ENCODE results near the gene CEP68.
A peak's percentile ranks its signal among the peaks of the same experiment; 100 is the strongest.

CEP68 gene

DNA sequence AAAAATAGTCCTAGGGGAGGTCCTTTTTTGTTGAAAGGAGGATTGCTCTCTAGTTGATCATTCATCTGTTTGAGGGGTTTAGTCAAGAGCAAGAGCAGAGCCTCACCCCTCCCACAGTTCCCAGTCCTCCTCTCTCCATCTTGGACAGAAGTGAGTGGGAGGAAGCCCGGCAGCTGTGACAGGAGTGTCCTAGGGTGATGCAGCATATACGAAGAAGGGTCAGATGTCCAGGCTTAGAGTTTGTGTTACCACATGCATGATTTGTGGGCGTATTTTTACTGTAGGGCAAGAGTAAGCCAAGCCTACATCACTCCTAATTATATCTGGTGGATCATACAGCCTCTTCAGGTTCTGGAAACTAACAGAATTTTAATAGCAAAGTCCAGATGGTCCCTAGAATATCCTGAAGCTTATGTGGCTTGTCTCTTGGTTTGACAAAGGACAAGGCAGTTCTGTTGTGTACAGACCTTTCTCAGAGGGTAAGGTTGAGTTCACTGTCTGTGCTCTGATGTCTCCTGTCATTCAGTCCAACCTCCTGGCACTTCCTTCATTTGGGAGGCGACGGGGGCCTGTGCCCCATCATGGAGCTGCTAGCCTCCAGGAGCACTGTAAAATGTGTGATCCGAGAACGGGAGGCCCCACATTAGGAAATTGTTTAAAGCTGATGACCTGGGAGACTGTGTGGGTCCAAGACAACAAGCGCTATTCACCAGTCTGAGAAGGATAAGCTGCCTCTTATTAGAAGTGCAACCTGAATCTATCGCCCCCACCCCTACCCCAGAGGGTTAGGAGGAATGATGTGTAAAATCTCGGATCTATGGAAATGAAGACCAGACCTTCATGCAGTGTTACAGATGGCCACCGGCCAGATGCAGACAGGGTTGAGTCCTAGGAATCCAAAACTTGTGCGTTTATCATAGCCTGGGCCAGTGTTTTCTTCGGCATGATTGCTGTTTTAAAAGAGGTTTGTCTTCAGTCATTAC, 6.9 kb downstream of the CEP68 start:
- in situ Hi-C loops (cut with MboI; ENCODE audit: low pct_unique_long_range_greater_than_20kb, low sequenced_read_pairs, unreplicated experiment): loop anchor here (10.0 kb wide), 1 partner anchor 502 kb away; no protein-coding TSS in a partner anchor
- no peak for DNase-seq (ENCODE audit: low spot score)
- TF ChIP-seq CTCF (IDR thresholded peaks at IDR 0.05; ENCODE audit: extremely low read depth, insufficient read depth, missing control alignments): no peak

DNA sequence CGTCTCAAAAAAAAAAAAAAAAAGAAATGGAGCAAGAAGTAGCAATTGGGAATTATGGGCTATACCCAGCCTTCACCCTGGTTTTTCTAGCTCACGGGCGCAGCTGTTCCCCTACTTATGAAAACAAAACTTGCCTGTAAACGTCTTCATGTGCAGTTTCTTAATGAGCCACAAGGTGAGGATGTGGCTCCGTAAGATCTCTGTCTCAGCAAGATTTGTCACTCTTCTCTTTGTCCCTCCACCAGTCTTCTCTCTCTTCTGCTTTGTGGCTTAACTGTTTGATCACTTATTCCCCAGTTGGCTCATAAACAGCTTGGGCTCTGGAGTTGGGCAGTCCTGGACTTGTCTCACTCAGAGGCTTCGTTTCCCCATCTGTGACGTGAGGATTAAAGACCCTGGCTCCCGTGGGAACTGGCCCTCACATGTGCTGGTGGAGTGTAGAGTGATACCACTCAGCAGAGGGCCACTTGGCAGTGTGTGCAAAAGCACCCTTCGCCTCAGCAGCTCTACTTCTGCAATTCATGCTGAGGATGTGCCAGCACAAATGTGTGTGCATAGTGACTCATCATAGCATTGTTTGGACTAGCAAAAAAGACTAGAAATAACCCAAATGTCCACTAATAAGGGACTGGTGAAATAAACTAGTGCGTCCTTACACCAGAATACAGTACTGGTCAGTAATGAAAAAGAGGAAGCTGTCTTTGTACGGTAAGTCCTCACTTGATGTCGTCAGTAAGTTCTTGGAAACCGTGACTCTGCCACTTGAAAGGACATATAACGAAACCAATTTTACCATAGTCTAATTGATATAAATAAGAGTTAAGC, 8.7 kb downstream of the CEP68 start:
- TF ChIP-seq CTCF (IDR thresholded peaks at IDR 0.05; ENCODE audit: extremely low read depth, insufficient read depth, missing control alignments): peak; percentile 92
- in situ Hi-C loops (cut with MboI; ENCODE audit: low pct_unique_long_range_greater_than_20kb, low sequenced_read_pairs, unreplicated experiment): loop anchor here (10.0 kb wide), 1 partner anchor 500 kb away; no protein-coding TSS in a partner anchor
- DNase-seq (ENCODE audit: low spot score): peak; percentile 76

DNA sequence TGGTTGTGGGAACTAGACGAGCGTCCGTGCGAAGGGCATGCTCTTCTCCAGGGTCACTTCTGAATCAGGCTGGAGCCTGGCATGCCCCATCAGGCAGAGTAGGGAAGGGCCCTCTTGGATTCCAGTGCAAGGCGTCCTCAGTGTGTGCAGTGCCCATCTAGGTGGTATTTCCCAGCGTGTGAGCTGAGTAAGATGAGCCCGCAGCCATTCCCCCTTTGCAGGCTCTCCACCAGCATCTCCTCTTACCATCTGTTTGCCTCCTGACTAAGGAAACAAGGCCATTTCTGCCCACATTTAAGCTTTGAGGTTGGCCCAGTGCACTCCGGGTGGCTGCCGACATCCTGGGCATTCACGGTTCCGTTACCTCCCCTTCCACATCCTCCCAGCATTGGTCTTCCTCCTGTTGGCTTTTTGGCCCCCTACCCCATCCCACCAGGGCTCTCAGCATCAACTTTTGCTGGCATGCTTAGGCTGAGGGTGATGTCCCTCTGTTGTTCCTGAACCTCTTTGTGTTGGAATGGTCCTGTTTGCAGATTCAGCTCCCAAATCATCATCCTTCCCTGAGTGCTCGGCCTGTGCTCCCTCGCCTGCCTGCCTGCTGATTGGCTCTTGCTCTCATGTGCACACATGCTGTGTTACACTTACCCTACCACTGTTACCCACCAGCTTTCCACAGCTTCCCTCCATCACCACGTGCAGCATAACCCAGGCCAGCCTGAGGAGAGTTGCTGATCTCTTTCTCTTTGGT, 11.8 kb downstream of the CEP68 start:
- TF ChIP-seq CTCF (IDR thresholded peaks at IDR 0.05; ENCODE audit: extremely low read depth, insufficient read depth, missing control alignments): no peak
- no peak for DNase-seq (ENCODE audit: low spot score)
- in situ Hi-C loops (cut with MboI; ENCODE audit: low pct_unique_long_range_greater_than_20kb, low sequenced_read_pairs, unreplicated experiment): loop anchor here (10.0 kb wide), 1 partner anchor 497 kb away; no protein-coding TSS in a partner anchor

- TF ChIP-seq CTCF (IDR thresholded peaks at IDR 0.05; ENCODE audit: extremely low read depth, insufficient read depth, missing control alignments): no peak
- DNase-seq (ENCODE audit: low spot score): no peak
- in situ Hi-C loops (cut with MboI; ENCODE audit: low pct_unique_long_range_greater_than_20kb, low sequenced_read_pairs, unreplicated experiment): loop anchor here (10.0 kb wide), 1 partner anchor 495 kb away; no protein-coding TSS in a partner anchor
Measured at GRCh38 chr2:65069439-65069824, 13.2 kb downstream of the CEP68 start.

GRCh38 chr2:65070172-65070830, 14.1 kb downstream of the CEP68 start:
- no peak for DNase-seq (ENCODE audit: low spot score)
- TF ChIP-seq CTCF (IDR thresholded peaks at IDR 0.05; ENCODE audit: extremely low read depth, insufficient read depth, missing control alignments): no peak
- in situ Hi-C loops (cut with MboI; ENCODE audit: low pct_unique_long_range_greater_than_20kb, low sequenced_read_pairs, unreplicated experiment): no loop called here
